SU-DHL-6 (cell line): ENCODE measurements around the gene DNAH3.
"Not testable (repeated sequence)": the region's sequence is repeated elsewhere in the genome, so short reads cannot be mapped to it uniquely, and the experiment has no call there.

Source experiments
- H2AFZ ChIP-seq: fragments of 200-600 bp; sonication (generic); 2 replicates; pipeline ENCODE4 v1.6.1; 2014; ENCODE audit warnings: low read depth, mild to moderate bottlenecking, moderate library complexity, mixed read lengths, antibody characterized with exemption, low read length; ENCODE audit not compliant: severe bottlenecking
- H3F3A ChIP-seq: fragments of 200-600 bp; shearing (Covaris generic); 2 replicates; pipeline ENCODE4 v1.6.0; 2016; ENCODE audit warnings: antibody characterized with exemption, mild to moderate bottlenecking; ENCODE audit not compliant: insufficient read depth
- H3K27ac ChIP-seq: fragments of 200-600 bp; sonication (generic); 2 replicates; pipeline ENCODE4 v1.5.1; 2016; ENCODE audit warnings: low read depth, mild to moderate bottlenecking, low read length, moderate library complexity, mixed read lengths
- H3K27me3 ChIP-seq: fragments of 200-600 bp; sonication (generic), shearing (Covaris generic); 2 replicates; pipeline ENCODE4 v1.6.0; 2014; ENCODE audit warnings: mild to moderate bottlenecking, low read length
- H3K36me3 ChIP-seq: fragments of 200-600 bp; sonication (generic); 2 replicates; pipeline ENCODE4 v1.6.1; 2014; ENCODE audit warnings: mild to moderate bottlenecking, low read length, mixed read lengths
- H3K4me2 ChIP-seq: fragments of 300-600, 200-600 bp; shearing (Covaris generic), sonication (generic); 2 replicates; pipeline ENCODE4 v1.6.0; 2014; ENCODE audit warnings: low read length, low read depth, mild to moderate bottlenecking; ENCODE audit not compliant: poor library complexity, severe bottlenecking
- H3K4me3 ChIP-seq: fragments of 200-600 bp; sonication (generic); 2 replicates; pipeline ENCODE4 v1.5.1; 2014; ENCODE audit warnings: antibody characterized with exemption, low read length, mild to moderate bottlenecking, mixed read lengths; ENCODE audit not compliant: insufficient read depth, poor library complexity, severe bottlenecking
- H3K79me2 ChIP-seq: fragments of 200-600 bp; sonication (generic); 2 replicates; pipeline ENCODE4 v1.6.1; 2014; ENCODE audit warnings: mild to moderate bottlenecking, low read length, moderate library complexity; ENCODE audit not compliant: insufficient read depth
- H3K9ac ChIP-seq: fragments of 200-600 bp; sonication (generic); 2 replicates; pipeline ENCODE4 v1.7.0; 2014; ENCODE audit warnings: mild to moderate bottlenecking, low read length
- H3K9me2 ChIP-seq: fragments of 200-600 bp; sonication (generic); replicated peaks from 2 replicates; pipeline ENCODE4 v1.6.1; 2014; ENCODE audit warnings: low read length; ENCODE audit not compliant: insufficient read depth
- H3K9me3 ChIP-seq: fragments of 200-600 bp; sonication (generic); 2 replicates; pipeline ENCODE4 v1.6.1; 2014; ENCODE audit warnings: low read length, mixed read lengths; ENCODE audit not compliant: insufficient read depth
- H4K20me1 ChIP-seq: fragments of 200-600 bp; sonication (generic); 2 replicates; pipeline ENCODE4 v1.6.1; 2014; ENCODE audit warnings: low read depth, mild to moderate bottlenecking, antibody characterized with exemption, low read length, moderate library complexity, mixed read lengths
- CTCF ChIP-seq: fragments of 200-600 bp; sonication (generic); IDR thresholded peaks from one replicate; pipeline ENCODE4 v1.5.1; 2017; ENCODE audit warnings: antibody characterized with exemption, mild to moderate bottlenecking, low read length, moderate library complexity; ENCODE audit not compliant: insufficient read depth, poor library complexity, severe bottlenecking
- EZH2phosphoT487 ChIP-seq: fragments of 200-600 bp; sonication (generic), shearing (Covaris generic); conservative IDR thresholded peaks from 2 replicates; pipeline ENCODE4 v1.6.1; 2018; ENCODE audit warnings: mild to moderate bottlenecking, antibody characterized with exemption, low read length, moderate library complexity, mixed read lengths

Gene DNAH3

GRCh38 chr16:21005008-21005407 is 145.6 kb downstream of the DNAH3 start:
- Histone ChIP-seq H4K20me1 (no peaks in the 10 kb centered on the region), H3K9me3 (no peaks in the 10 kb centered on the region), H3K9ac (no peak overlapping the region), H2AFZ (no peak overlapping the region), H3K36me3 (no peaks in the 10 kb centered on the region), H3K9me2 (no peaks in the 10 kb centered on the region), H3K4me3 (no peak overlapping the region), H3K27me3 (no peaks in the 10 kb centered on the region), H3K27ac (no peak overlapping the region), H3F3A (no peaks in the 10 kb centered on the region), H3K4me2 (no peak overlapping the region), H3K79me2 (no peaks in the 10 kb centered on the region)
- TF ChIP-seq EZH2phosphoT487 (no peak), CTCF (no peak)

- Histone ChIP-seq H3K36me3 (no peaks in the 10 kb centered on the region), H3K4me3 (no peak overlapping the region), H3K27ac (no peak overlapping the region), H4K20me1 (no peaks in the 10 kb centered on the region), H3K27me3 (no peaks in the 10 kb centered on the region), H3K4me2 (no peak overlapping the region), H3K9ac (no peak overlapping the region), H3K79me2 (no peaks in the 10 kb centered on the region), H3K9me3 (no peaks in the 10 kb centered on the region), H2AFZ (no peak overlapping the region), H3F3A (no peaks in the 10 kb centered on the region), H3K9me2 (no peaks in the 10 kb centered on the region)
- TF ChIP-seq CTCF, result peak; percentile 29
- TF ChIP-seq EZH2phosphoT487, result no peak
Measured at GRCh38 chr16:21001262-21001661, 149.4 kb downstream of the DNAH3 start.

- H3K27me3 ChIP-seq, result no peaks in the 10 kb centered on the region
- H2AFZ ChIP-seq, result no peak overlapping the region
- H3K4me2 ChIP-seq, result no peak overlapping the region
- no peaks in the 10 kb centered on the region for H3K9me3 ChIP-seq
- H3K9me2 ChIP-seq, result no peaks in the 10 kb centered on the region
- no peak overlapping the region for H3K27ac ChIP-seq
- no peak for TF ChIP-seq EZH2phosphoT487
- TF ChIP-seq CTCF, result no peak
- H4K20me1 ChIP-seq, result no peaks in the 10 kb centered on the region
- no peak overlapping the region for H3K4me3 ChIP-seq
- no peak overlapping the region for H3K9ac ChIP-seq
- H3F3A ChIP-seq, result no peaks in the 10 kb centered on the region
- no peaks in the 10 kb centered on the region for H3K36me3 ChIP-seq
- H3K79me2 ChIP-seq, result no peaks in the 10 kb centered on the region
Measured at GRCh38 chr16:20997147-20997546, 153.5 kb downstream of the DNAH3 start.

- no peaks in the 10 kb centered on the region for H3K36me3 ChIP-seq
- no peaks in the 10 kb centered on the region for H3K9me2 ChIP-seq
- H3K4me2 ChIP-seq, result no peak overlapping the region
- no peaks in the 10 kb centered on the region for H3K27me3 ChIP-seq
- H3K9me3 ChIP-seq, result no peaks in the 10 kb centered on the region
- H3K27ac ChIP-seq, result no peak overlapping the region
- H3K9ac ChIP-seq, result no peak overlapping the region
- H2AFZ ChIP-seq, result no peak overlapping the region
- no peaks in the 10 kb centered on the region for H4K20me1 ChIP-seq
- TF ChIP-seq CTCF (no peak), EZH2phosphoT487 (no peak)
- H3F3A ChIP-seq, result no peaks in the 10 kb centered on the region
- H3K79me2 ChIP-seq, result no peaks in the 10 kb centered on the region
- H3K4me3 ChIP-seq, result no peak overlapping the region
Measured at GRCh38 chr16:20995711-20996110, 154.9 kb downstream of the DNAH3 start.

- not testable (repeated sequence) for H3K9me3 ChIP-seq, H4K20me1 ChIP-seq, H3K9me2 ChIP-seq, H3K9ac ChIP-seq, H3K27ac ChIP-seq, H2AFZ ChIP-seq, H3K79me2 ChIP-seq, H3K4me2 ChIP-seq, H3K27me3 ChIP-seq, H3F3A ChIP-seq, H3K4me3 ChIP-seq, H3K36me3 ChIP-seq
Measured at GRCh38 chr16:20989496-20990070, 161.1 kb downstream of the DNAH3 start.
